Epidermal melanocyte (primary cell): ENCODE results near the gene ADD1.

ENCODE experiments used
- DNase-seq: peaks from one replicate; pipeline ENCODE4 v3.0.0; 2011; ENCODE audit warnings: low spot score; ENCODE audit not compliant: insufficient read length

Gene ADD1

DNA sequence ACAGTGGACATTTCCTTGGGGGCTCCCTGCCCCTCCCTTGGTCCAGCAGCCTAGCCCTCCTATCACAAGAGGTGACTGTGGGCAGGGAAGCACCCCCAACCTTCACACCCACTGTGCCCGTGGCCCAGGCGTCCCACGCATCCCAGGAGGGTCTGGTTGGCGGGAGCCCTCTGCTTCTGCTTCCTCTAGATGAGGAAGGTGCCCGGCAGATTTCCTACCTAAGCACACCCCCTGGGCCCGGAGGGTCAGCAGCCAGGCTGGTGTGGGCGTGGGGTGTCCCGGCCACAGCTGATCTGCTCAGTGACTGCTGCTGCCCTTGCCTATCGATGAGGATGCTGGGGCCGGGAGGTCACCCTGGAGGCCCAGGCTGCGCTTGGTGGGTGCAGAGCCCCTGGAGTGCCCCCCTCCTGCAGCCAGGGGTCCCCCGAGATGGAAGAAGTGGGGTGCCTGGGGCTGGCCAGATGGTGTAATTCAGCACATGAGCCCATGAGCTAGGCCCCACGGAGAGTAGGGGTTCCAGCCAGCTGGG, 38.6 kb upstream of the ADD1 start:
- DNase-seq, result no peak

DNA sequence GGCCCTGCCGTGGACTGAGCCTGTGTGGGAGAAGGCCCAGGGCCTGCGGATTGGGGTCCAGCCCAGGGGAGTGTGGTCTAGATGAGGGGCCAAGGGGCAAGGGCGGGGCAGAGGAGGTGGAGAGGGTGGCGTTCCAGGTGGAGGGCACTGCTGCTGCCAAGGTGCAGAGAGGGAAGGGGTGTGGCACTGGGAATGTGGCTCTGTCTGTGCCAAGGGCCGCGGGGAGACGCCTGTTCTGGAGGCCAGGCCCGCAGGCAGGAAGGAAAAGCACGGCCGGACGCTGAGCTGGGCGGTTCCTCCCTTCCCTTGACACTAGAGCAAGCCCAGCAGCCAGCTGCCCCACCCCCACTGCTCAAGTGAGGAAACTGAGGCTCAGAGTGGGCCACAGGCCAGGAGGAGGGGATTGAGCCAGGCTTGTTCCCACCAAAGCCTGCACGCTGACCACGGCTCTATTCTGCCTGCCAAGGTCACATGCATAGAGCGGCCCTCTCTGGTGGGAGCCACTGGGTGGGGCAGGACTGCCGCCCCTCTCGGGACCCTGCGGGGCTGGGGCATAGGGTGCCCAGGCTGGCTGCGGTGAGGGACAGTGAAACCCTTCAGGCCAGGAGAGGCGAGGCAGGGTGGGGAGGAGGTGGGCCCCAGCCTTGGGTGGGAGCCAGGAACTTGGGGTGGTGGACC, 37.8 kb upstream of the ADD1 start:
- DNase-seq, result no peak

DNA sequence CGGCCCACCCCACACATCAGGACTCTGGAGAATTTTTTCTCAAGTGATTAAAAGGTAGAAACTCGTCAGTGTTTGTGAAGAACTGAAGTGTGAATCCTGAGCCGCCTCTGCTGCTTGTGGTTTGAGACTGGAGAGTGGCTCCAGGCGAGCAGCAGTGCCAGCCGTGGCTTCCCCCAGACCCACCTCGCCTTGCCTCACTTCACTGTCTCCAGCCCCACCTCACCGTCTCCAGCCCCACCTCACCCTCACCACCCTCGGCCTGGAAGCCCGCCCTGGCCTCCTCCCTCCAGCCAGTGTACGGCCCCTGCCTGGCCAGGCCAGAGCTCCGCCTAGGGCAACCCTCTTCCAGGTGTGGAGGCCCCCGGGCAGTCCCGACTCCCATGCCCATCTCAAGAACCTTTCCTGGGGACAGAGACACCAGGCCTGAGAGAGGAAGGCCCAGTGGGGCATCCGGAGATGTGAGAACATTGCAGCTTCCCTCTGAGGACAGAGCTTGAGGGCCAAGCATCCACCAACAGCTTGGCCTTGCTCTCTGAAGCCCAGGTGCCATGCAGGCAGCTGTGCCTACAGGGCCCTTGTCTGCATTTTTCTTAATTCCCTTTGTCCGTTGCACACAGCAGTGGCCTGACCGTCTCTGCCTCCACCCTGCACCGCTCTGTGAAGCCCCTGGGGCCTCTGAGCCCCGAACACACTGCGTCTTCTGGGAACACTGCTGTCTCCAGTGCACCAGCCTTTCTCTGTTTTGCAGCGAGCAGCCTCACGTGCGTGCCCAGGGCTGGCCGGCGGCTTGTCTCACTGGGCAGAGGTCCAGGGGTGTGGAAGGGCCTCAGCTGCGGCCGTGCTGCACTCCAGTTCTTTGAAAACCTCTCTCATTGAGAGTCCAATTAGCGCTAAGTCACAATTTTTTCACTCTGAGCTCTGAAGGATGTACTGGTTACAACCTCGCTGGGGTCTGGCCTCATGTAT, 37.0 kb upstream of the ADD1 start:
- DNase-seq, result no peak

DNA sequence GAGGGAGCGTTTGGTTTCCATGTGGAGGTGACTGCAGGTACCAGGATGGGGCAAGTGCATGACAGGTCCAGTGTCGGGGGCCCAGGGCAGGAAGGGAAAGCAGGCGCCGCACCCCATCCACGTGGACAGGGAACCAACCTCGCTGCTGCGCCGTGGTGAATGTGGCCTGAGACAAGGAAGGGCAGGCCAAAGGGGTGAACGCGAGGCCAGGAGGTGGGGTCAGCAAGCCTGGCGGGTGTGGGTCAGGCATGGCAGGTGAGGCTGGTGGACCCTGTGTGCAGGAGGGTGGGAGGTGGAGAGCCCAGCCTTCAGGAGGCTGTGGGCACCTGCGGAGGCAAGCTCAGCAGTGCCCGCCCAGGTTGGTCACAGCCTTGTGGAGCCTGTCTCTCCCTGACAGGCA, 36.1 kb upstream of the ADD1 start:
- DNase-seq, result no peak

DNA sequence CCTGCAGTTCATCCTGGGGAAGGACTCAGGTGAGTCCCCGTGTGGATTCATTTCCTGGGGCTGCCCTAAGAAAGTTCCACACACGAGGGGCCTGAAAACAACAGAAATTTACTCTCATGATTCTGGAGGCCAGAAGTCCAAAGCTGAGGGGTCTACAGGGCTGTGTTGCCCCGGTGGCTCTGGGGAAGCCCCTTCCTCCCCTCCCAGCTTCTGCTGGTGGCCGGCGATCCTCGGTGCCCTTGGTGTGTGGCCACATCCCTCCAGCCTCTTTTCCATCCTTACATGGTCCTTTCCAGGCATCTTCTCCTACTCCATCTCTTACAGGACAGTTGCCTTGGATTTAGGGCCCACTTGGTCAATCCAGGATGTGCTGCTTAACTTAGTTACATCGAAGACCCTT, 35.6 kb upstream of the ADD1 start:
- DNase-seq, result no peak

DNA sequence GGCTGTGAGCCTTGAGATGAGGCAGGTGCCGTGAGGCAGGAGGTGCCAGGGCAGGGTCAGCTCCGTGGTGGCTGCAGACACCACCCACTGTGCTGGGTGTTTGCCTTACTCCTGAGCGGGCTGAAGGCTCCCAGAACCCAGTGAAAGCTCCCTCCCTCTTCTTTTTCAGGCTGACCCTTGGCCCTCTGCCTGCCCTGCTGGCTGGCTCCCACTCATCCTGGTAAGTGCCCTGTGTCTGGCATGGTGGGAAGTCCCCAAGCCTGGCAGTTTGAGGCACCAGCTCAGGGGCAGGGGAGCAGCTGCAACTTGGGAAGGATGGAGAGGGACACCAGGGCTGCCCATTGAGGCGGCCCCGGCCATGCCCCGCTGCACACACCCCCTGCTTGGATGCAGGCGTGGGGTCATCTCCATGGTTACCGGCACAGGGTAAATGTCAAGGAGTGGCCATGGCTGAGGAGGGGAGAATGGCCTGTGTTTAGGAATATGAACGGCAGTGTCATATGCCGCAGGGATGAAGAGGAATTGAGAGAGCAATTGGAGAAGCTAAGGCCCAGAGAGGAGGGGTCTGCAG, 33.9 kb upstream of the ADD1 start:
- no peak for DNase-seq

DNA sequence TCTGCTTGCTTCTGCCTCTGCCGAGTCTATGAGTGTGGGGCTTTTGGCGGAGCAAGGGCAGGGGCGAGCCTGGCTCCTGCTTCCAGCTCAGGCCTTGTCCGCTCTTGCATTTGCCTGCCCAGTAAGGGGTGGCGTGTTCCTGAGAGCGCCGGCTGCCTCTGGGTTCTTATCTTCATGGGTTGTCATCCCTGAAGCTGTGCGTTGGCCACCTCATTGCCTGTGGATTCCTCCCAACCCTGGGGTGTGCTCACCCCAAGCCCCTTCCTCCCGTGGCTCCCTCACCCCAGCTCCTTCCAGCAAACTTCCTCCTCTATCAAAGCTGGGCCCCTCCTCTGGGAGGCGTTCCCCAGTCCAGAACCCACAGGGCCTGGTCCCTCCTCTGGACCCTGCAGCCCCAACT, 33.3 kb upstream of the ADD1 start:
- no peak for DNase-seq

DNA sequence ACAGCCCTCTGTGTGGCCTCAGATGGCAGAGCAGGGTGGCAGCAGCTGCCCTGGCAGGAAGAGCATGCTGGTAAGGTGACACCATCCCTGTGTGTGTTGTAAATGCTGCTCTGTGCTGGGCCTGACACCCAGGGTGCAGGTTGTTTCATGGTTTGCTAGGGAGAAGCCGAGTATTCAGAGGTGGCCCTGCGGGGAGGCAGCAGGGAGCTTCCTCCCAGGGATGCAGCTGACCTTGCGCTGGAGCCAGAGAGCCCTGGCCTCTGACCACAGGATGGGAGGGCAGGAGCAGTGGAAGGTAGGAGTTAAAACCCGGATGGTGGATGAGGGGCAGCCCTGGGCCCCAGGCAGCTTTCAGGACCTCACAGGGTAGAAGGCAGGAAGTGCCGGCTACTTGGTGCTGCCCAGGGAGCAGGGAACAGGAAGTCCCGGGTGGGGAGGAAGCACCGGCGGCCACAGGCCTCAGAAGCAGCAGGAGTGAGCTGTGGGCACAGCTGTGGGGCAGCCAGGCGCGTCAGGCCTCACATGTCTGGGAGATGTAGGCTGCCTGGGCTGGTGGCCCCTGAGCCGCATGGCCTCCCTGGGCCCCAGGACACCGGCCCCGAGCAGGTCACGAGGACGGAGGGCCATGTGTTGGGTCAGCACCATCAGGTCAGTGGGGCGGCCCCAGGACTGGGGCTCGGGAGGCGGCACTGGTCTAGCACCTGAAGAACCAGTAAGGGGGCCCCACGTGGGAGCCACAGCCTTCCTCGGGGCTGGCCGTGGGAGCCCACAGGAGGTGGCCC, 31.6 kb upstream of the ADD1 start:
- DNase-seq, result peak; percentile 90

DNA sequence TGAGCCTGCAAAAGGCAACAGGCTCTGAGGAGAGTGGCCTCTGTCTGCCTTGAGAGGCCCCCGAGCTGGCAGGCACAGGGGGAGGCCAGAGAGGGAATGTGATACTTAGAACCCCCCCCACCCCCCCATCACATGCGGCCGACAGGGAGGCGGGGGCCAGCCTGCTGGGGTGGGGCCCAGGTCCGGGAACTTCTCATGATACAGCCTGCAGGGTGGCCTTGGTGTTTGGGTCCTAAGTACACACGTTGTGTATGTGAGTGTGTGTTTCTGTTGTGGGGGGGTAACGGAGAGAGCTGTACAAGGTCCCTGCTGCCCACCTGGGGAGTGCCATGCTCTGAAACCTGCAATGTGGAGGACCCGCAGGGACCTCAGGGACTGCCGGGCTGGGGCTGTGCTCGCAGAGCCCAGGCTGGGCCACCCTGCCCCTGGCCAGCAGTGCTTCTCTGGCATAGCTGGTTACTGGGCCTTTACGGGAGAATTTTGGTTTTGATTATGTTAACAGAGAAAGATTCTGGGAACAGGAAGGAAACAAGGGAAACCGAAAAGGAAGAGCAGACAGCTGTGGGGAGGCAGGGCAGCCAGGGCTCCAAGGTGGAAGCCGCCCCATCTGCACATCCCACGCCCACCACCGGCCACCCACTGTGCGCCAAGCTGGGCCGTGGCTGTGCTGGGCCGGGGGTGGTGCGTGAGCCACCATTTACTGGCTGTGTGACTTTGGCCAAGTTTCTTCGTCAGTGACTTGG, 30.9 kb upstream of the ADD1 start:
- peak; percentile 44 for DNase-seq

DNA sequence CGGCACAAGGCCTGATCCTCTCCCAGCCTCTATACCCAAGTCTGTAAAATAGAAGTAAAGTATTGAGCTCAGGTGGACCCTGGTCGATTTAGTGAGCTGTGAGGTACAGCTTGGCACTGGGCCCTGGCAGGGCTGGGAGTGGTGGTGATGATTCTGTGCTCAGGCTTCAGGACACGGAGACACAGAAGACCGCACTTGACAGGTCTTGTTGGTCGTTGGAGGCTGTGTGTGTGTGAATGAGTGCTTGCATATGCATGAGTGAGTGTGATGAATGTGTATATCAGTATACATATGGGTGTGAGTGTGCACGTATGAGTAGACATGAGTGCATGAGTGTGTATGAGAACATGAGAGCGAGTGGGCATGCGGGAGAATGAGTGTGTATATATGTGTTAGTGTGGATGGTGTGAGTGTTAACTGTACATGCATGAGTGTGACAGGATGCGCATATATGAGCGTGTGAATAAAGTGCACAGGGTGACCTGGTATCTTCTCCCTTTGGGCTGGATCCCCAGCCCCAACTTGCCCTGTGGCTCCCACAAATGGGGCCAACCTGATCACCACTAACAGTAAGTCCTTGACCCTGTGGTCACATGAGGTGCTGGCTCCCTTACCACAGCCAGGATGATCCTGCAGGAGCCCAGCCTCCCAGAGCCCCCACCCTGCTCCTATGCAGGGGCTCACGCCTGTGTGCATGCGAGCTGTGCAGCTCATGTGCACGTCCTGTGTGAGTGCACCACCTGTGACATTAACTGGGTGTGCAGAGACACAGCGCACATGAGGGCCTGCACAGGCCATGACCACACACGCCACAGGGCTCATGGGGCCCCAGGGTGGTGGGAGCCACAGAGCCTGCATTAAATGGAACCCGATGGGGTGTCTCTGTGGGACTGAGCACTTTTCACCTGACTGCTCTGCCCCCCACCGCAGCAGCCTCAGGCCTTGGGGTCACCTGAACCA, 29.9 kb upstream of the ADD1 start:
- DNase-seq, result no peak

DNA sequence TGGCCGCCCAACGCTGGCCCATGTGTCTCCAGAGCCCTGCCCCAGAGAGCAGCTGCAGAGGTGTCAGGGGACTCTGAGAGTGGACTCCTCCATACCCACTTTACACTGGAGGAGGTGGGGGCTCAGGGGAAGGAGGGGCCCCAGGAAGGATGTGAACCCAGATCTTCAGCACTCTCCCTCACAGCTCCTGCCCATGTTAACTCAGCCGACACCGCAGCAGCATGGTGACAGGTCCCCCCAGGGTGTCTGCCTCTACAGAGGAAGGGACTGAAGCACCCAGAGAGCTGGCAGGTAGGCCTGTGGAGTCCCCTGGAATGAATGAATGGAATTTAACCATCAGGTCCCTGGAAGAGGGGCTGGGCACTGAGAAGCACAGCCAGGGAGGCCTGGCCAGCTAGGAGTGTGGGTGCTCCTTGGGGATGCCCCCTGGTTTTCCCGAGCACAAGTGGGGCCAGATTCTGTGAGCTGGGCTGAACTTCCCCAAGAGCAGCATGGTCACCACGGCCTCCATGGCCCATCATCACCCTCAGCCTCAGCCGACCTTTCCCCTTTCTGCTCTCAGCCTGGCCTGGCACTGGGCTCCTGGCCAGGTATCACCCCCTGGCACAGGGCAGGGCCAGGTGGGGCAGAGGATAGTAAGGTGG, 28.9 kb upstream of the ADD1 start:
- DNase-seq, result no peak

DNA sequence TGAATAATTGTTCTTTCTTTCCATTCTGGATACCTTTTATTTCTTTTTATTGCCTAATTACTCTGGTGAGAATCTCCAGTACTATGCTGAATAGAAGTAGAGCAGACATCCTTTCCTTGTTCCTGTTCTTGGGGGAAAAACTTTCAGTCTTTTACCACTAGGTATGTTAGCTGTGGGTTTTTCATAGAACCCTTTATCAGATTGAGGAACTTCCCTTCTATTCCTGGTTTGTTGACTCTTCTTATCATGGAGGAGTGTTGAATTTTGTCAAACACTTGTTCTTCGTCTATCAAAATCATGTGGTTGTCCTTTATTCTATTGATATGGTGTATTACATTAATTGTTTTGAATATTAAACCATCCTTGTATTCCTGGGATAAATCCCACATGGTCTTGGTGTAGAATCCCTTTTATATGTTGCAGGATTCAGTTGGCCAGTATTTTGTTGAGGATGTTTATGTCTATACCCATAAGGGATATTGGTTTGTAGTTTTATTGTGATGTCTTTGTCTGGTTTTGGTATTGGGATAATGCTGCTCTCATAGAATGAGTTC, 27.2 kb upstream of the ADD1 start:
- DNase-seq, result no peak

DNA sequence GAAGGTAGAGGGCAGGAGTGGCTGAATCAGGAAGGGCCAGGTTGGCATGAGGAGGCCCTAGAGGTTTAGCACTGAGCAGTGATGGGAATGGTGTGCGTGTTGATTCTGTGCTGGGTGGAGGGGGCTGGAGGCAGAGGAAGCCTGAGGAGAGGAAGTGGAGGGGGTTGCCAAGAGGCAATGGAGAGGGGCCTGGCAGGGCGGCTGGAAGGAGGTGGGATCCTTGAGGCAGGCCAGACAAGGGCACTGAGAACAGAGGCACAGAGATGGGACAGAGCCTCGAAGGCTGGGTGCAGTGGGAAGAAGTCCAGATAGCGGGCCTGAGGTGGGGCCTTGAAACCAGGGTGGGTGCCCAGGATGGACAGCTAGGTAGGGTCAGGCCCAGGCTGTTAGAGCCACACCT, 26.5 kb upstream of the ADD1 start:
- DNase-seq, result no peak

DNA sequence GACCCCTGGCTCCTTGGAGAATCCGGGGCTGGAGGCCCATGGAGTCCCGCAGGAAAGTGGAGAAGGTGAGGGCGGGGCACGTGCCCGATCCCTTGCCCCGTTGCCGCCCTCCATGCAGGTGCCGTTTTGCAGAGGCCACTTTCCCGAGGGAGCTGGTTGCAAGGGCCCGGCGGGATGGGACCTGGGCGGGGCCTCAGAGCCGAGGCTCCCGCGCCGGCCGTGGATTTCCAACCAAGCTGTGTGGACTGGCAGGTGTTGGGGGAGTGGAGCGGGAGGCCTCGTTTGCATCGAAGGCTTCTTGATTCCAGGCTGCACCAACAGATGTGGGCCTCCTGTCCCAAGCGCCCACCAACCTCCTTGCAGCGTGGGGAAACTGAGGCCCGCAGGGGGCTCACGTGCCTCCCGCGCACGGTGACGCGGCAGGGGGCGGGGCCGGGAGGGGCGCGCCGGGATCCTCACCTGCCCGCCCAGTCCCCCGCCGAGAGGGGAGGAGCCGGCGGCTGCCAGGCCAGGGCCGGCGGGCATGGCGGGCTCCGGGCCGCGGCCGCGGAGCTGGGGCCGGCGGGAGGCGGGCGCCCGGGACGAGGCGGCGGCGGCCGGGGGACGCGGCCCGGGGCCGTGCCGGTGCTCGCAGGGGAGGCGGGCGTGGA, 25.8 kb upstream of the ADD1 start:
- peak; percentile 68 for DNase-seq

DNA sequence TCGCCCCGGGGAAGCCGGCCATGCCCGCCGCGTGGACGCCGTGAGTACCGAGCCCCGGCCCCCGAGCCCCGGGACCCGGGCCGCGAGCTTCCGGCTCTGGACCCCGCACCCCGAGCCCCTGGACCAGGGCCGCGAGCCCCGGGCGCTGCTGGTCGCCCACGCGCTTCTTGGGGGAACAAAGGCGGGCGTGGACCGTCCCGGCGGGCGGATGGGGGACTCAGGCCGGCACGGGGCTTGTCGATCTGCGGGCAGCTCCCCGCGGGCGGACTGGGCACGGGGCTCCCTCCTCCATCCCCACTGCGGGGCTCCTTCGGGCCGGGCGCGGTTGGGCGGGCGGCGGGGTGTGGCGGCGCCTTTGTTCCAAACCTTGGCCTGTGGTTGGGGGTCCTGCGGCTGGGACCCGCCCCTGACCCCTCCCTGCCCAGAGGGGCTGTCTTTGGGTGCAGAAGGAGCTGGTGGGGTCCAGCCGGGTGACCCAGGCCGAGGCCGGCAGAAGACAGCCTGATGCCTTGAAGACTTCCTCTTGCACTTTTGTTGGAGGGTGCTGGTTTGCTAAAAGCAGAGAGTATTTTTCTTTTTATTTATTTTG, 25.2 kb upstream of the ADD1 start:
- DNase-seq, result no peak

DNA sequence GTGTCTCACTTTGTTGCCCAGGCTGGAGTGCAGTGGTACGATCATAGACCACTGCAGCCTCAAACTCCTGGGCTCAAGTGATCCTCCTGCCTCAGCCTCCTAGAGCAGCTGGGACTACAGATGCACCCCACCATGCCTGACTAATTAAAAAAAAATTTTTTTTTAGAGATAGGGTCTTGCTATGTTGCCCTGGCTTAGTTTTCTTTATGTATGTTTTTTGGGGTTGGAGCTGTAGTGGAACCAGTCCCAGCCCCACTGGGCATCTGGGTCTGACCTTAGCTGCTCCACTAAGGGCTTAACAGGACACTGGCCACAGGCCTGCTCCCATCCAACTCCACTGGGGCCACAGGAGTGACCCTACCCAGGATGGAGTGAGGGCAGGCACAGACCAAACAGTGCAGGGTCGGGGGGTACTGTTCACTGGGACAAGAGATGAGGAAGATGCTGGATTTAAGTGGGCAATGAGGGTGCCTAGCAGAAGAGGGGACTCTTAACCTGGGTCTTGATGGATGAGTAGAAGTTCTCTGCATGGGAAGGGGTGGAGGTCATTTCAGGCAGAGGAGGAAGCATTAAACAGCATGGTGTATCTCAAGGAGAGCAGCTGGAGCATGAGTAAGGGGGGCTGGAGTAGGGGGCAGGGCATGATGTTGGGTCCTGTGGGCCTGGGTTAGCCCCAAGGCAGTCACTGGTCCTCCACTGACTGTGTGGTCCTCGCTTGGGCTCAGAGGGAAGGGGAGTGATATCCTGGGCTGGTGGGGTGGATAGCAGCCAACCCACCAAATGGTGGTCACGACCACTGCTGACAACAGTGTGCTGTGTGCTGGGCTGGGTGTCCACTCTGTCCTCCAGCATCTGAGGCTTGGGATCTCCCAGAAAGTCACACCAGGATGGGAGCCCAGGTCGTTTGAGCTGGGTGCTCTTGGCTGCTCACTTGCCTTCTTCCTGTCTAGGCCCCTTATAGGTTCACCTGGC, 24.1 kb upstream of the ADD1 start:
- DNase-seq, result no peak
